GM23338 (cell line): ENCODE results near the gene FAM83C. TPM values are rescaled to one million over a fixed set of nuclear protein-coding genes. Genes with fewer than 3 reads are reported as not detected.

Experiments used
- ATAC-seq: fragments of 200-7000 bp; cut with Tn5 transposase; 3 replicates; pipeline ENCODE4 v1.9.1; 2020
- DNase-seq: peaks from one replicate; pipeline ENCODE4 v3.0.0-alpha.2; 2015; ENCODE audit warnings: low spot score
- H2AFZ ChIP-seq: fragments of 200-600 bp; sonication (generic); 2 replicates; pipeline ENCODE4 v1.8.0; 2016; ENCODE audit warnings: antibody characterized with exemption, mild to moderate bottlenecking, moderate library complexity
- H3F3A ChIP-seq: fragments of 200-600 bp; sonication (generic); replicated peaks from 2 replicates; pipeline ENCODE4 v1.8.0; 2017; ENCODE audit warnings: antibody characterized with exemption, mixed run types, low read depth
- H3K27ac ChIP-seq: fragments of 200-600 bp; sonication (generic); 2 replicates; pipeline ENCODE4 v1.6.1; 2016; ENCODE audit warnings: low read depth
- H3K27me3 ChIP-seq: fragments of 200-600 bp; sonication (generic); 2 replicates; pipeline ENCODE4 v1.8.0; 2016; ENCODE audit warnings: mild to moderate bottlenecking, mixed run types, moderate library complexity; ENCODE audit not compliant: insufficient read depth
- H3K36me3 ChIP-seq: fragments of 200-600 bp; sonication (generic); 2 replicates; pipeline ENCODE4 v1.8.0; 2016; ENCODE audit warnings: mild to moderate bottlenecking; ENCODE audit not compliant: insufficient read depth
- H3K4me1 ChIP-seq: fragments of 200-600 bp; sonication (generic); 2 replicates; pipeline ENCODE4 v1.8.0; 2016; ENCODE audit warnings: mild to moderate bottlenecking, moderate library complexity; ENCODE audit not compliant: insufficient read depth
- H3K4me2 ChIP-seq: fragments of 200-600 bp; sonication (generic); 2 replicates; pipeline ENCODE4 v1.7.1; 2017; ENCODE audit warnings: mixed run types
- H3K4me3 ChIP-seq: fragments of 200-600 bp; sonication (generic); 2 replicates; pipeline ENCODE4 v1.6.1; 2016; ENCODE audit warnings: mixed run types
- H3K79me2 ChIP-seq: fragments of 200-600 bp; sonication (generic); replicated peaks from 2 replicates; pipeline ENCODE4 v1.8.0; 2017; ENCODE audit warnings: mild to moderate bottlenecking; ENCODE audit not compliant: insufficient read depth
- H3K9me2 ChIP-seq: fragments of 200-600 bp; sonication (generic); 2 replicates; pipeline ENCODE4 v1.8.0; 2017; ENCODE audit not compliant: insufficient read depth
- H4K20me1 ChIP-seq: fragments of 200-600 bp; sonication (generic); replicated peaks from 2 replicates; pipeline ENCODE4 v1.8.0; 2017; ENCODE audit warnings: mild to moderate bottlenecking; ENCODE audit not compliant: insufficient read depth
- H3K27ac Mint-ChIP-seq: 2 replicates; pipeline ENCODE4 v1.8.0; 2020; ENCODE audit warnings: inconsistent platforms, mild to moderate bottlenecking, moderate library complexity, mixed read lengths
- H3K27me3 Mint-ChIP-seq: 3 replicates; pipeline ENCODE4 v1.8.0; 2022; ENCODE audit warnings: low read depth, mild to moderate bottlenecking, moderate library complexity, mixed read lengths, inconsistent platforms; ENCODE audit not compliant: insufficient read depth, poor library complexity
- H3K36me3 Mint-ChIP-seq: 3 replicates; pipeline ENCODE4 v1.8.0; 2021; ENCODE audit warnings: low read depth, mild to moderate bottlenecking, inconsistent platforms, moderate library complexity, mixed read lengths
- H3K4me1 Mint-ChIP-seq: 3 replicates; pipeline ENCODE4 v1.8.0; 2020; ENCODE audit warnings: mild to moderate bottlenecking, inconsistent platforms, mixed read lengths
- H3K4me3 Mint-ChIP-seq: 3 replicates; pipeline ENCODE4 v1.8.0; 2021; ENCODE audit warnings: moderate library complexity, mild to moderate bottlenecking, inconsistent platforms, mixed read lengths
- H3K9me3 Mint-ChIP-seq: 3 replicates; pipeline ENCODE4 v1.8.0; 2020; ENCODE audit warnings: moderate library complexity, mild to moderate bottlenecking, inconsistent platforms, mixed read lengths
- CREB1 ChIP-seq: fragments of 250-450 bp; sonication (Bioruptor Pico); IDR thresholded peaks from 2 replicates; pipeline ENCODE4 v1.5.0; 2020; ENCODE audit warnings: low read depth, mild to moderate bottlenecking, moderate library complexity
- EZH2 ChIP-seq: fragments of 200-600 bp; sonication (generic); IDR thresholded peaks from one replicate; pipeline ENCODE4 v1.8.0; 2017; ENCODE audit warnings: antibody characterized with exemption, mild to moderate bottlenecking, low read depth; ENCODE audit not compliant: unreplicated experiment
- JUNB ChIP-seq: IDR thresholded peaks from one replicate; pipeline ENCODE4 v1.6.1; 2016; ENCODE audit warnings: antibody characterized with exemption; ENCODE audit not compliant: unreplicated experiment
- NANOG ChIP-seq: IDR thresholded peaks from 2 replicates; pipeline ENCODE4 v1.6.1; 2016; ENCODE audit warnings: antibody characterized with exemption, borderline replicate concordance
- POLR2AphosphoS5 ChIP-seq: IDR thresholded peaks from 2 replicates; pipeline ENCODE4 v1.6.1; 2016; ENCODE audit warnings: antibody characterized with exemption, low read depth
- ZNF331 ChIP-seq: fragments of 250-450 bp; sonication (Bioruptor Pico); IDR thresholded peaks from 2 replicates; pipeline ENCODE4 v1.5.0; 2020; ENCODE audit warnings: low read depth, mild to moderate bottlenecking, moderate library complexity
- ZNF462 ChIP-seq: fragments of 250-450 bp; sonication (Bioruptor Pico); IDR thresholded peaks from 2 replicates; pipeline ENCODE4 v1.5.0; 2020; ENCODE audit warnings: mild to moderate bottlenecking, moderate library complexity
- polyA plus RNA-seq: library from polyadenylated mRNA; unstranded; fragments of >200 nt; fragmentation: Nextera tagmentation; extraction: Ambion mirVana; gene quantifications from 2 replicates; pipeline ENCODE4 v1.2.1, GENCODE V29; 2016
- total RNA-seq: library from RNA; depleted of rRNA; stranded (reverse); fragments of >200 nt; shearing (Covaris generic); gene quantifications from 2 replicates; pipeline ENCODE4 v1.2.3, GENCODE V29; 2014
- TF ChIP-seq, protein P1 (sequence below): IDR thresholded peaks from one replicate; pipeline ENCODE4 v1.6.1; 2018; ENCODE audit warnings: antibody characterized with exemption; ENCODE audit not compliant: unreplicated experiment
- TF ChIP-seq, protein P2 (sequence below): IDR thresholded peaks from 2 replicates; pipeline ENCODE4 v1.6.1; 2016; ENCODE audit warnings: antibody characterized with exemption

Gene FAM83C
- total and polyA plus RNA-seq, 2 experiments from 2014 or later = 0.10 TPM; not detected in 1

- TF ChIP-seq, protein P1, sequence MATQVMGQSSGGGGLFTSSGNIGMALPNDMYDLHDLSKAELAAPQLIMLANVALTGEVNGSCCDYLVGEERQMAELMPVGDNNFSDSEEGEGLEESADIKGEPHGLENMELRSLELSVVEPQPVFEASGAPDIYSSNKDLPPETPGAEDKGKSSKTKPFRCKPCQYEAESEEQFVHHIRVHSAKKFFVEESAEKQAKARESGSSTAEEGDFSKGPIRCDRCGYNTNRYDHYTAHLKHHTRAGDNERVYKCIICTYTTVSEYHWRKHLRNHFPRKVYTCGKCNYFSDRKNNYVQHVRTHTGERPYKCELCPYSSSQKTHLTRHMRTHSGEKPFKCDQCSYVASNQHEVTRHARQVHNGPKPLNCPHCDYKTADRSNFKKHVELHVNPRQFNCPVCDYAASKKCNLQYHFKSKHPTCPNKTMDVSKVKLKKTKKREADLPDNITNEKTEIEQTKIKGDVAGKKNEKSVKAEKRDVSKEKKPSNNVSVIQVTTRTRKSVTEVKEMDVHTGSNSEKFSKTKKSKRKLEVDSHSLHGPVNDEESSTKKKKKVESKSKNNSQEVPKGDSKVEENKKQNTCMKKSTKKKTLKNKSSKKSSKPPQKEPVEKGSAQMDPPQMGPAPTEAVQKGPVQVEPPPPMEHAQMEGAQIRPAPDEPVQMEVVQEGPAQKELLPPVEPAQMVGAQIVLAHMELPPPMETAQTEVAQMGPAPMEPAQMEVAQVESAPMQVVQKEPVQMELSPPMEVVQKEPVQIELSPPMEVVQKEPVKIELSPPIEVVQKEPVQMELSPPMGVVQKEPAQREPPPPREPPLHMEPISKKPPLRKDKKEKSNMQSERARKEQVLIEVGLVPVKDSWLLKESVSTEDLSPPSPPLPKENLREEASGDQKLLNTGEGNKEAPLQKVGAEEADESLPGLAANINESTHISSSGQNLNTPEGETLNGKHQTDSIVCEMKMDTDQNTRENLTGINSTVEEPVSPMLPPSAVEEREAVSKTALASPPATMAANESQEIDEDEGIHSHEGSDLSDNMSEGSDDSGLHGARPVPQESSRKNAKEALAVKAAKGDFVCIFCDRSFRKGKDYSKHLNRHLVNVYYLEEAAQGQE = no peak
- TF ChIP-seq NANOG (no peak), JUNB (no peak)
These were observed 42.3 kb upstream of the FAM83C start (continued) for GRCh38 chr20:35334311-35335101.

DNA sequence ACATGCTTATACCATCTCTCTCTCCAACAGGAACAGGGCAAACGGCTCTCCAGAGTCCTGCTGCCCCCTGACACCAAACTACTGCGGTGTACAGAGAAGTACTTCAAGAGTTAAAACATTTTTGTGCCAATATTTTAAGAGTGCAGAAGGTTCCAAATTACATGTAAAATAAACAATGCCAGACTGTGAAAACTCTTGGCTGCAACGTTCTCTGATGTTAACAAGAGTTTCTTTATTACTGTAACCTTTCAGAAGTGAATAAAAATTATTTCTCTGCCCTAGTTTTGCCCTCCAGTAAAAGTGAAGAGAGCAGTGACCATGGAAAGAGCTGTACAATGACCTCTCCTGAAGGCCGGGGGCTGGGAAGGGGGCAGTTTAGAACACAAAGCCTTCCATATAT is 41.4 kb upstream of the FAM83C start:
- Histone ChIP-seq H2AFZ (no peak overlapping the region), H4K20me1 (0 out of 2 replicates have a peak, but pooled peaks cover under 1% of the 10 kb centered on the region), H3K27ac (no peak overlapping the region), H3K4me1 (no peaks in the 10 kb centered on the region), H3K27me3 (no peaks in the 10 kb centered on the region), H3K36me3 (no peaks in the 10 kb centered on the region), H3K4me2 (no peak overlapping the region), H3F3A (no peaks in the 10 kb centered on the region), H3K9me2 (no peaks in the 10 kb centered on the region), H3K4me3 (no peak overlapping the region), H3K79me2 (no peaks in the 10 kb centered on the region)
- Mint-ChIP-seq H3K27me3 (no peaks in the 10 kb centered on the region), H3K9me3 (no peaks in the 10 kb centered on the region), H3K27ac (no peak overlapping the region), H3K4me3 (no peak overlapping the region), H3K36me3 (no peaks in the 10 kb centered on the region), H3K4me1 (peaks cover 9% of the 10 kb centered on the region)
- ATAC-seq (no peak), DNase-seq (no peak)
- TF ChIP-seq JUNB = no peak
- TF ChIP-seq, protein P1 = no peak
- TF ChIP-seq, protein P2, sequence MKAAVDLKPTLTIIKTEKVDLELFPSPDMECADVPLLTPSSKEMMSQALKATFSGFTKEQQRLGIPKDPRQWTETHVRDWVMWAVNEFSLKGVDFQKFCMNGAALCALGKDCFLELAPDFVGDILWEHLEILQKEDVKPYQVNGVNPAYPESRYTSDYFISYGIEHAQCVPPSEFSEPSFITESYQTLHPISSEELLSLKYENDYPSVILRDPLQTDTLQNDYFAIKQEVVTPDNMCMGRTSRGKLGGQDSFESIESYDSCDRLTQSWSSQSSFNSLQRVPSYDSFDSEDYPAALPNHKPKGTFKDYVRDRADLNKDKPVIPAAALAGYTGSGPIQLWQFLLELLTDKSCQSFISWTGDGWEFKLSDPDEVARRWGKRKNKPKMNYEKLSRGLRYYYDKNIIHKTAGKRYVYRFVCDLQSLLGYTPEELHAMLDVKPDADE = no peak
- no peak for TF ChIP-seq CREB1
- TF ChIP-seq ZNF331 (CRISPR knock-in tag) = no peak
- TF ChIP-seq ZNF462 = no peak
- no peak for TF ChIP-seq NANOG
- TF ChIP-seq POLR2AphosphoS5 = no peak
- TF ChIP-seq EZH2 = no peak
